MCF 10A (cell line): ENCODE results near the gene S1PR4. TPM values are rescaled to one million over a fixed set of nuclear protein-coding genes. Genes with fewer than 3 reads are reported as not detected.
"Not testable (repeated sequence)": the region's sequence is repeated elsewhere in the genome, so short reads cannot be mapped to it uniquely, and the experiment has no call there.

Experiments
- BruUV-seq: library from RNA; stranded (reverse); fragments of 400-500 nt; replicated peaks from 2 replicates; lab custom pipeline; 2021; lab: Mats Ljungman, UMichigan
- CTCF ChIA-PET: fragments of 300-600 bp; sonication (Branson Sonifier 250); formaldehyde crosslinking; extraction: SDS; loops from one replicate; lab custom pipeline; 2021; ENCODE audit warnings: antibody characterized with exemption, inconsistent platforms; lab: Yijun Ruan, JAX
- POLR2A ChIA-PET: fragments of 300-600, 350-650 bp; sonication (Branson Sonifier 250); formaldehyde crosslinking; extraction: SDS; loops from one replicate; lab custom pipeline; 2020; ENCODE audit warnings: antibody characterized with exemption, inconsistent platforms; lab: Yijun Ruan, JAX
- DNase-seq: peaks from one replicate; pipeline ENCODE4 v3.0.0-alpha.2; 2018; ENCODE audit not compliant: unreplicated experiment
- H3K27ac Mint-ChIP-seq: one replicate; pipeline ENCODE4 v1.8.0; 2022; ENCODE audit warnings: mild to moderate bottlenecking, low read depth, mixed read lengths; ENCODE audit not compliant: unreplicated experiment
- H3K27me3 Mint-ChIP-seq: one replicate; pipeline ENCODE4 v1.8.0; 2022; ENCODE audit warnings: mixed read lengths; ENCODE audit not compliant: insufficient read depth, unreplicated experiment
- H3K36me3 Mint-ChIP-seq: one replicate; pipeline ENCODE4 v1.8.0; 2022; ENCODE audit warnings: mild to moderate bottlenecking, moderate library complexity, mixed read lengths; ENCODE audit not compliant: insufficient read depth, unreplicated experiment
- H3K4me1 Mint-ChIP-seq: one replicate; pipeline ENCODE4 v1.8.0; 2022; ENCODE audit warnings: mixed read lengths; ENCODE audit not compliant: insufficient read depth, unreplicated experiment
- H3K4me3 Mint-ChIP-seq: one replicate; pipeline ENCODE4 v1.8.0; 2022; ENCODE audit warnings: mild to moderate bottlenecking, moderate library complexity, mixed read lengths; ENCODE audit not compliant: unreplicated experiment
- H3K9me3 Mint-ChIP-seq: one replicate; pipeline ENCODE4 v1.8.0; 2022; ENCODE audit warnings: mixed read lengths; ENCODE audit not compliant: unreplicated experiment
- CTCF ChIP-seq: fragments of 200-600 bp; IDR thresholded peaks from one replicate; pipeline ENCODE4 v1.8.0; 2022; ENCODE audit warnings: antibody characterized with exemption, mild to moderate bottlenecking; ENCODE audit not compliant: unreplicated experiment
- intact Hi-C: fragments of 100-400 bp; cut with micrococcal nuclease; formaldehyde crosslinking; loops from 2 replicates; pipeline ENCODE4 v1.14.1; 2022
- total RNA-seq: library from RNA; stranded (reverse); gene quantifications from 2 replicates; pipeline ENCODE4 v1.2.3, GENCODE V29; 2022

The S1PR4 gene
- total RNA-seq, 1 experiment from 2014 or later, result 0.44 TPM

GRCh38 chr19:3201911-3202310, 23.3 kb downstream of the S1PR4 start:
- peaks cover 18% of the 10 kb centered on the region for H3K36me3 Mint-ChIP-seq
- CTCF ChIA-PET, result no interaction called here
- no peak overlapping the region for H3K27ac Mint-ChIP-seq

GRCh38 chr19:3202346-3202745, 23.8 kb downstream of the S1PR4 start:
- no peaks in the 10 kb centered on the region for H3K27me3 Mint-ChIP-seq
- no TSS peak for BruUV-seq
- no peak overlapping the region for H3K4me3 Mint-ChIP-seq
- no peaks in the 10 kb centered on the region for H3K9me3 Mint-ChIP-seq
- H3K4me1 Mint-ChIP-seq, result no peaks in the 10 kb centered on the region
- intact Hi-C loops, result no loop called here
- H3K27ac Mint-ChIP-seq, result no peak overlapping the region
- TF ChIP-seq CTCF, result no peak
- no peak for DNase-seq
- peaks cover 18% of the 10 kb centered on the region for H3K36me3 Mint-ChIP-seq
- CTCF ChIA-PET, result no interaction called here
- POLR2A ChIA-PET, result no interaction called here

More at GRCh38 chr19:3201911-3202310, 23.3 kb downstream of the S1PR4 start:
- DNase-seq, result no peak
- Mint-ChIP-seq H3K4me1 (no peaks in the 10 kb centered on the region), H3K9me3 (no peaks in the 10 kb centered on the region), H3K4me3 (no peak overlapping the region), H3K27me3 (no peaks in the 10 kb centered on the region)
- POLR2A ChIA-PET, result interaction anchor here (0.7 kb wide), 1 partner anchor 351 kb away, joined by 4 read pairs; no protein-coding TSS in a partner anchor
- TF ChIP-seq CTCF, result no peak
- intact Hi-C loops, result no loop called here
- BruUV-seq, result no TSS peak

- H3K27ac Mint-ChIP-seq, H3K9me3 Mint-ChIP-seq, H3K4me1 Mint-ChIP-seq, DNase-seq, POLR2A ChIA-PET, CTCF ChIA-PET, BruUV-seq, H3K27me3 Mint-ChIP-seq, H3K4me3 Mint-ChIP-seq, intact Hi-C loops: not testable (repeated sequence)
- peaks cover 23% of the 10 kb centered on the region for H3K36me3 Mint-ChIP-seq
Measured at GRCh38 chr19:3202895-3203294, 24.3 kb downstream of the S1PR4 start.

- Mint-ChIP-seq H3K9me3 (no peaks in the 10 kb centered on the region), H3K27ac (no peak overlapping the region), H3K27me3 (no peaks in the 10 kb centered on the region), H3K4me1 (no peaks in the 10 kb centered on the region), H3K4me3 (no peak overlapping the region), H3K36me3 (peaks cover 28% of the 10 kb centered on the region)
- CTCF ChIA-PET, result interaction anchor here (0.5 to 0.7 kb wide), 2 partner anchors 16 to 29 kb away, joined by 3 to 5 read pairs; no protein-coding TSS in a partner anchor
- no peak for DNase-seq
- no peak for TF ChIP-seq CTCF
- POLR2A ChIA-PET, result no interaction called here
- intact Hi-C loops, result no loop called here
- no TSS peak for BruUV-seq
Measured at GRCh38 chr19:3203805-3204645, 25.5 kb downstream of the S1PR4 start.
